Activated CD8-positive, alpha-beta memory T cell treated with anti-CD3 and anti-CD28 coated beads, Interleukin-2, amount 50 U/mL, for 48 hours (primary cell): Measurements from ENCODE around the gene PPP1R13B.

ENCODE experiments used
- DNase-seq: peaks from one replicate; pipeline ENCODE4 v3.0.0-alpha.2; 2020

Gene PPP1R13B

GRCh38 chr14:103710771-103711377 lies 136.5 kb downstream of the PPP1R13B start:
- no peak for DNase-seq

GRCh38 chr14:103709814-103710213 lies 137.6 kb downstream of the PPP1R13B start:
- no peak for DNase-seq

GRCh38 chr14:103708750-103709187 lies 138.6 kb downstream of the PPP1R13B start:
- DNase-seq: no peak

- no peak for DNase-seq
Observed at GRCh38 chr14:103707329-103708263, 139.8 kb downstream of the PPP1R13B start.

- DNase-seq: no peak
Observed at GRCh38 chr14:103706551-103707328, 140.6 kb downstream of the PPP1R13B start.

GRCh38 chr14:103705504-103706284 lies 141.7 kb downstream of the PPP1R13B start:
- DNase-seq: no peak

GRCh38 chr14:103705118-103705503 lies 142.3 kb downstream of the PPP1R13B start:
- no peak for DNase-seq

GRCh38 chr14:103704708-103705107 lies 142.7 kb downstream of the PPP1R13B start:
- DNase-seq: no peak

- DNase-seq: no peak
Observed at GRCh38 chr14:103703433-103704385, 143.7 kb downstream of the PPP1R13B start.

- DNase-seq: no peak
Observed at GRCh38 chr14:103702497-103703432, 144.6 kb downstream of the PPP1R13B start.

GRCh38 chr14:103702095-103702494 lies 145.3 kb downstream of the PPP1R13B start:
- DNase-seq: no peak

GRCh38 chr14:103700753-103701490 lies 146.5 kb downstream of the PPP1R13B start:
- no peak for DNase-seq

GRCh38 chr14:103699901-103700752 lies 147.2 kb downstream of the PPP1R13B start:
- no peak for DNase-seq

GRCh38 chr14:103699261-103699661 lies 148.1 kb downstream of the PPP1R13B start:
- DNase-seq: no peak

- DNase-seq: no peak
Observed at GRCh38 chr14:103698380-103699260, 148.8 kb downstream of the PPP1R13B start.

GRCh38 chr14:103697603-103698379 lies 149.6 kb downstream of the PPP1R13B start:
- no peak for DNase-seq

- DNase-seq: no peak
Observed at GRCh38 chr14:103697206-103697602, 150.2 kb downstream of the PPP1R13B start.
